Measurements from ENCODE around the gene CEP97.

CEP97 gene

DNA sequence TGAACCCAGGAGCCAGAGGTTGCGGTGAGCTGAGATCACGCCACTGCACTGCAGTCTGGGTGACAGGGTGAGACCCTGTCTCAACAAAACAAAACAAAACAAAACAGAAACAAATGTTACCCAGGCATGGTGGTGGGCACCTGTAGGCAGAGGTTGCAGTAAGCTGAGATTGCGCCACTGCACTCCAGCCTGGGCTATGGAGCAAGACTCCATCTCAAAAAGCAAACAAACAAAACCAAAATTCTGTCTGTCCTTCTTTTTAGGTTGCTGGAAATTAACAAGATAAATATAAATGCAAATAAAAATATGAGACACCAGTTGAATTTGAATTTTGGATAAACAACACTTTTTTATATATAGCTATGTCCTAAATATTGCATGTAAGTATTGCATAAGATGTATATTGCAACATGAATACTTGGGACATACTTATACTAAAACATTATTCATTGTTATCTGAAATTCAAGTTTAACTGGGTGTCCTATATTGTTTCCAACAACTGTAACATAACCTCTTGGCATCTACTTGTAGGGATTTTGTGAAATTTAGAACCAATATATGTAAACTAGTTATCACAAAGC lies 4.7 kb upstream of the CEP97 start:
- TF ChIP-seq, protein P1, sequence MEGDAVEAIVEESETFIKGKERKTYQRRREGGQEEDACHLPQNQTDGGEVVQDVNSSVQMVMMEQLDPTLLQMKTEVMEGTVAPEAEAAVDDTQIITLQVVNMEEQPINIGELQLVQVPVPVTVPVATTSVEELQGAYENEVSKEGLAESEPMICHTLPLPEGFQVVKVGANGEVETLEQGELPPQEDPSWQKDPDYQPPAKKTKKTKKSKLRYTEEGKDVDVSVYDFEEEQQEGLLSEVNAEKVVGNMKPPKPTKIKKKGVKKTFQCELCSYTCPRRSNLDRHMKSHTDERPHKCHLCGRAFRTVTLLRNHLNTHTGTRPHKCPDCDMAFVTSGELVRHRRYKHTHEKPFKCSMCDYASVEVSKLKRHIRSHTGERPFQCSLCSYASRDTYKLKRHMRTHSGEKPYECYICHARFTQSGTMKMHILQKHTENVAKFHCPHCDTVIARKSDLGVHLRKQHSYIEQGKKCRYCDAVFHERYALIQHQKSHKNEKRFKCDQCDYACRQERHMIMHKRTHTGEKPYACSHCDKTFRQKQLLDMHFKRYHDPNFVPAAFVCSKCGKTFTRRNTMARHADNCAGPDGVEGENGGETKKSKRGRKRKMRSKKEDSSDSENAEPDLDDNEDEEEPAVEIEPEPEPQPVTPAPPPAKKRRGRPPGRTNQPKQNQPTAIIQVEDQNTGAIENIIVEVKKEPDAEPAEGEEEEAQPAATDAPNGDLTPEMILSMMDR (conservative IDR thresholded peaks at IDR 0.05): no peak

DNA sequence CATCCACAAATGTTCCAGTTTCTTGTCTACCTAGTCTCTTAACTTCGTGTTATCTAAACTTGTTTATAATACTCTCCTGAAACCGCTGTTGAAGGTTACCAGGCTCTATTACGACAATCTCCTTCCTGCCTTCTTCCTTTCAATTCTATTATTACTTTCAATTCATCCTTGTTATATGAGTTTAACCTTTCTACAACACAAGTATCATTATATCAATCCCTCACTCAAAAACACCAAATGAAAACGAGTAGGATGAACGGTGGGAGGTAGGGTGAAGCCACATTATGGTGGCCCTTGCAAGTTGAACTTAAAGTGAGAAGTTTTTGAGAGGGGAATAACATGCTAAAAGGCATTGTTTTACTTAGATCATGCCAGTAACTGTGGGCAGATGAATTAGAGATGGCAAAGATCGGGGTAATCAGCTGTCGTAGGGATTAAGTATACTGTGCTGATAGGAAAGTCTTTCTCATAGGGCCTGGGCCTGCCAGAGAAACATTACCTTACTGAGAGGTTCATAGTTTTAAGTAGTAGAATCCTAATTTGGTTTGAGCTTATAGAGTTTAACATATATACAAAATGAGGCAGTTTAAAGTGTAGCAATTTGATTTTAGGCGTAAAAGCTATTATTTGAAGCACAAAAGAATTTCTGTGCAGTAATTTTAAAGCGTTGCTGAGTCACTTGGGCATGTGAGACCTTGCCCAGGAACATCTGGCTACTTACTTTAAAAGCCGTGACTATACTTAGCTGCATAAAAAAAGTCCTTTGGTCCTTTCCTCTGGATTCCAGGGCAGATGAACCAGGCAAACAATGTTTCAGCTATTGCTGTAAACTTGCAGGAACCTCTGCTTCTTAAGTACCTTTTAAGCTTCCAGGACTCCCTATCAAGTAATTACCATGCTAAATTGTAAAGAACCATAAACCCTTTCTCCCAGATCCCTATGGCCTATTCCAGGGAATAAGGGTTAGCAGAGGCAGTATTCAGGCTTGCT lies 3.3 kb upstream of the CEP97 start:
- TF ChIP-seq, protein P1 (conservative IDR thresholded peaks at IDR 0.05): no peak
- no peak overlapping the region for H3K27ac ChIP-seq

More for the DNA sequence above, 4.7 kb upstream of the CEP97 start:
- H3K27ac ChIP-seq: no peak overlapping the region

DNA sequence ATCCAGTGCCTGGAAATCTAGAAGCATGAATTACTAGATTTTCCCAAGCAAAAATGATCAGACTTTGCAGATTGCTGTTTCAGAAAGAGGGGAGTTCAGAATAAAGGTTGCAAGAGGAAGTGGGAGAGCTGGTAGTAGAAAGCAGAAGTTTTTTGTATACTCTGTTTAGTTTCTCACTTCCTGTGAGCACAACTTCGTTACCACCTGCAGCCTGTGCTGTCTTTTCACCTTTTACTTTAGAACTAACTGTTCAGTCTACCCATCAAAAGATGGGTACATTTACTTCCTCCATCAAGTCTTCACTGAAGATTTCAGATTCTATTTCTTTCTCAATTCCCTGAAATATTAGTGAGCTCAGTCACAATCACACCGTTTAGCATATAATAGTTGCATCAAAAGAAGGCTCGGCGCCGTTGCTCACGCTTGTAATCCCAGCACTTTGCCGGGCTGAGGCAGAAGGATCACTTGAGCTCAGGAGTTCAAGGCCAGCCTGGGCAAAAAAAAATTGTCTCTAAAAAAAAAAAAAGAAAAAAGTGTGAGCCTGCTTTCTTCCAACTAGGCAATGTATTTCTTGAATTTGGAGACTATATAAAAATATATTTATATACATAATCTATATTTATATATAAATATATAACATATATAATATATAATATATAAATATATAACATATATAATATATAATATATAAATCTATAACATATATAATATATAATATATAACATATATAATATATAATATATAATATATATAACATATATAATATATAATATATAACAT lies 1.8 kb upstream of the CEP97 start:
- TF ChIP-seq, protein P1 (conservative IDR thresholded peaks at IDR 0.05): no peak

DNA sequence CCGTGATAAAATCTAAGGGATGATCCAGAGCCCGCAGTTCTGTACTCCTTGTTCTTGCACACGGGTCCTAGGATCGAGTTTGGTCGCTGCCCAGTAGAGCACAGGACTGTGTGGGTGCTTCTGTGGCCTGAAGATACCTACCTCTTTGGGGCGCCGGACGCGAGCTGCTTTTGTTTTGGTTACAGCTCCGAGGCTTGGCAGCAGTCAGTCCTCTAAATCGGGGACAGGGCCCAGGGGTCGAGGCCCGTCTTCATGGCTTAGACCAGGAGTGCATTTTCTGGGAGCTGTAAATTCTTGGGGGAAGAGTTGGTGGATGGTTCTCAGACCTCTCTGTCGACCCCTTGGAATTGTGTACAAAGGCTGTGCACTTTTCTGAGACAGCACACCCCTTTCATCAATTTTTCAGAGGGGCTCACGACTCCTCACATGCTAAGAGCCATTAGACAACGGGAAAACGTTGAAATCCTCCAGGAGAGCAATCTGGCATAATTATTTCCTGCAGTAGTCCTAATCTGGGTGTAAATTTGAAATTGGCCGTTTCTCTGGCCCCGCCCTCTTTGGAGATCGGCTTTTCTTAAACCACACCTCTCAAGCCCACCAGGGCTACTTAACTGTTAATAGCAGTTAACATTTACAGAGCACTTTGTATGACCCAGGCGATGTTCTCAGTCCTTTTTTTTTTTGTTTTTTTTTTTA lies 928 bp downstream of the CEP97 start:
- TF ChIP-seq, protein P1 (conservative IDR thresholded peaks at IDR 0.05): no peak
- peak overlapping the region; percentile 60 for H3K27ac ChIP-seq

More for the DNA sequence above, 1.8 kb upstream of the CEP97 start:
- no peak overlapping the region for H3K27ac ChIP-seq

DNA sequence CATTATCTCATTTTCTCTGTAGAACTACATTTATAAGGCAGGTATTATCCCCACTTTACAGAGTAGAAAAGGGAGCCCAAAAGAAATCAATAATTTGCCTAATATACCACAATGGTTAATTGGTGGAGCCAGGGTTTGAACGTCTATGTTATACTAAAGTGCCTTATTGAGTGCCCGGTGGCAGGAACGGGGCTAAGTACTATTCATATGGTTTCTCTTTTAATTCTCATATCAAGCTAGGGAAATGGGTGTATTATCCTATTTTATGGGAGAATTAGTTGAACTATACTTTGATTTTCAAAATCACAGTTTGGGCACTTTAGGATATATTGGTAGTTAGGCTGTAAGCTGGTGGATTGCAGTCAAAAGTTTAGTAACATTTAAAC lies 1.5 kb downstream of the CEP97 start:
- H3K27ac ChIP-seq: no peak overlapping the region; the same call in 1 of the 2 replicates

DNA sequence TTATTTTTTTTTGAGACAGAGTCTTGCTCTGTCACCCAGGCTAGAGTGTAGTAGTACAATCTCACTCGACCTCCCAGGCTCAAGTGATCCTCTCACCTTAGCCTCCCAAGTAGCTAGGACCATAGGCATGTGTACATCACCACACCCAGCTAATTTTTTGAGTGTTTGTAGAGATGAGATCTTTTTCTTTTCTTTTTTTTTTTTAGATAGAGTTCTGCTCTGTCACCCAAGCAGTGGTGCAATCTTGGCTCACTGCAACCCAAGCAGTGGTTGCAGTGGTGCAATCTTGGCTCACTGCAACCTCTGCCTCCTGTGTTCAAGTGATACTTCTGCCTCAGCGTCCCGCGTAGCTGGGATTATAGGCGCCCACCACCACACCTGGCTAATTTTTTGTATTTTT lies 5.2 kb downstream of the CEP97 start:
- H3K27ac ChIP-seq: no peak overlapping the region
- TF ChIP-seq, protein P1 (conservative IDR thresholded peaks at IDR 0.05): no peak

More for the DNA sequence above, 1.5 kb downstream of the CEP97 start:
- TF ChIP-seq, protein P1 (conservative IDR thresholded peaks at IDR 0.05): no peak
